ENCODE measurements around the gene ZCRB1.

ZCRB1 gene

DNA sequence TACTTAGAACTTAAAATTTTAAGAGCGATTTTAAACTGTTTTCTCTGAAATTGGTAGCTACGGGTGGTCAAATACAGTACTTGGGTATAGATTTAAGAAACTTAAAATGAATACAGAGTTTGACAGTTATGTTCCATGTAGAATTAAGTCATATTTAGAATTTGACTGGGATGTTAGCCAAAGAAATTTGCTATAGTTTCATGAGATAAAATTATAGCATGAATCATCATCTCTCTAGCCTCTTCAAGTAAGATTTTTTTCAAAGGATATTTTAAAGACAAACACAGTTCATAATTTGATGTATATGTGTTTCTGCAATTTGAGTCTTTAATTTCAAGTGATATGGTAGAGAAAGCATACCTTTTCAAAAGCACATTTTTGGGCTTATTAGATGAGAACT is 41.0 kb downstream of the ZCRB1 start:
- no peaks in the 10 kb centered on the region for H3K9me3 ChIP-seq (ENCODE audit: control insufficient read depth, low read length)
- no peak overlapping the region for H3K4ac ChIP-seq (ENCODE audit: low read depth in 1 of 2, low read length in 2 of 2)
- WGBS, result 92% methylated on average over 2 of the region's 2 CpGs

DNA sequence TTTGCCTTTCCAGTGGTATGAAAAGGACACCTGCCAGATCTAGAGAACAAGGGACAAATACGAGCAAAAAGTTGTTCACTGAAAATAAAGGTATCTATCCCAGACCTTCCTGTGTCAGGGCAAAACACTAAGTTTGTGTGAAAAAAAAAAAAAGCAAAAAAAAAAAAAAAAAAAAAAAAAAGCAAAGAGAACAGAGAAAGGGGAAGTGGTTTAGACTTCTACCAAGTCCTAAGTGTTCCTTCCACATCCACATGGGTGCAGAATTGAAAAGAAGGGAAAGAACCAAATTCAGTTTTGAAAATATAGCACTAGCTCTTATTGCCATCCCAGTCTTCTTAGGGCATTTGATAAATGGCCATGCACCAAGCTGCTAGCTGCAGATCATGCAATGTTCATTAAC is 41.7 kb downstream of the ZCRB1 start:
- Histone ChIP-seq H2BK120ac (ENCODE audit: low read depth, low read length) (no peak overlapping the region), H4K8ac (ENCODE audit: low read length) (no peak overlapping the region), H3K9ac (ENCODE audit: low read length) (no peak overlapping the region), H2BK15ac (ENCODE audit: low read depth, poor library complexity, severe bottlenecking) (no peak overlapping the region), H3K4me2 (ENCODE audit: low read length, poor library complexity, severe bottlenecking) (no peak overlapping the region), H3K27me3 (ENCODE audit: control insufficient read depth in 1 of 2, insufficient read depth in 1 of 2, low read length in 2 of 2) (no peaks in the 10 kb centered on the region), H3K9me3 (ENCODE audit: control insufficient read depth, low read length) (no peaks in the 10 kb centered on the region), H3K4me3 (ENCODE audit: insufficient read depth in 1 of 2, low read depth in 1 of 2, low read length in 2 of 2) (no peak overlapping the region), H4K91ac (ENCODE audit: low read length) (no peak overlapping the region), H3K36me3 (ENCODE audit: control insufficient read depth in 1 of 2, insufficient read depth in 2 of 2, low read depth in 1 of 2, low read length in 2 of 2) (no peaks in the 10 kb centered on the region), H3K23ac (ENCODE audit: low read length in 2 of 2) (no peak overlapping the region), H3K79me1 (replicated peaks; ENCODE audit: low read length, poor library complexity, severe bottlenecking) (no peaks in the 10 kb centered on the region), H2BK5ac (ENCODE audit: low read depth, low read length, poor library complexity, severe bottlenecking) (no peak overlapping the region), H2BK12ac (ENCODE audit: low read length in 2 of 2) (no peak overlapping the region), H3K14ac (ENCODE audit: low read length in 2 of 2) (no peak overlapping the region), H3K4me1 (ENCODE audit: control insufficient read depth, insufficient read depth, low read depth, low read length) (no peaks in the 10 kb centered on the region), H2AFZ (ENCODE audit: low read depth, low read length) (no peak overlapping the region), H3K27ac (ENCODE audit: low read length, poor library complexity, severe bottlenecking) (no peak overlapping the region), H3K4ac (ENCODE audit: low read depth in 1 of 2, low read length in 2 of 2) (no peak overlapping the region), H2AK5ac (ENCODE audit: low read length, severe bottlenecking) (no peak overlapping the region), H3K18ac (ENCODE audit: low read depth in 1 of 2, low read length in 2 of 2) (no peak overlapping the region)
- no peak for DNase-seq
- WGBS, result no CpG with 5 or more reads among the region's 1 CpG

More for the DNA sequence above, 41.0 kb downstream of the ZCRB1 start:
- Histone ChIP-seq H3K14ac (ENCODE audit: low read length in 2 of 2) (no peak overlapping the region), H3K18ac (ENCODE audit: low read depth in 1 of 2, low read length in 2 of 2) (no peak overlapping the region), H3K4me2 (ENCODE audit: low read length, poor library complexity, severe bottlenecking) (no peak overlapping the region), H3K9ac (ENCODE audit: low read length) (no peak overlapping the region), H3K4me3 (ENCODE audit: insufficient read depth in 1 of 2, low read depth in 1 of 2, low read length in 2 of 2) (no peak overlapping the region), H3K79me1 (replicated peaks; ENCODE audit: low read length, poor library complexity, severe bottlenecking) (no peaks in the 10 kb centered on the region), H4K8ac (ENCODE audit: low read length) (no peak overlapping the region), H4K91ac (ENCODE audit: low read length) (no peak overlapping the region), H2AK5ac (ENCODE audit: low read length, severe bottlenecking) (no peak overlapping the region), H3K27ac (ENCODE audit: low read length, poor library complexity, severe bottlenecking) (no peak overlapping the region), H3K27me3 (ENCODE audit: control insufficient read depth in 1 of 2, insufficient read depth in 1 of 2, low read length in 2 of 2) (no peaks in the 10 kb centered on the region), H2AFZ (ENCODE audit: low read depth, low read length) (no peak overlapping the region), H3K23ac (ENCODE audit: low read length in 2 of 2) (no peak overlapping the region), H2BK15ac (ENCODE audit: low read depth, poor library complexity, severe bottlenecking) (no peak overlapping the region), H3K36me3 (ENCODE audit: control insufficient read depth in 1 of 2, insufficient read depth in 2 of 2, low read depth in 1 of 2, low read length in 2 of 2) (no peaks in the 10 kb centered on the region), H3K4me1 (ENCODE audit: control insufficient read depth, insufficient read depth, low read depth, low read length) (no peaks in the 10 kb centered on the region), H2BK5ac (ENCODE audit: low read depth, low read length, poor library complexity, severe bottlenecking) (no peak overlapping the region), H2BK12ac (ENCODE audit: low read length in 2 of 2) (no peak overlapping the region), H2BK120ac (ENCODE audit: low read depth, low read length) (no peak overlapping the region)
- no peak for DNase-seq

GRCh38 chr12:42283739-42284138 is 42.2 kb downstream of the ZCRB1 start:
- no peak overlapping the region for H2AK5ac ChIP-seq (ENCODE audit: low read length, severe bottlenecking)
- no peaks in the 10 kb centered on the region for H3K79me1 ChIP-seq (replicated peaks; ENCODE audit: low read length, poor library complexity, severe bottlenecking)
- H3K36me3 ChIP-seq (ENCODE audit: control insufficient read depth in 1 of 2, insufficient read depth in 2 of 2, low read depth in 1 of 2, low read length in 2 of 2), result no peaks in the 10 kb centered on the region
- no peak overlapping the region for H2BK120ac ChIP-seq (ENCODE audit: low read depth, low read length)
- H3K27me3 ChIP-seq (ENCODE audit: control insufficient read depth in 1 of 2, insufficient read depth in 1 of 2, low read length in 2 of 2), result no peaks in the 10 kb centered on the region
- H4K91ac ChIP-seq (ENCODE audit: low read length), result no peak overlapping the region
- no peak overlapping the region for H2BK15ac ChIP-seq (ENCODE audit: low read depth, poor library complexity, severe bottlenecking)
- H3K4me1 ChIP-seq (ENCODE audit: control insufficient read depth, insufficient read depth, low read depth, low read length), result no peaks in the 10 kb centered on the region
- no peak overlapping the region for H3K14ac ChIP-seq (ENCODE audit: low read length in 2 of 2)
- no peak overlapping the region for H3K18ac ChIP-seq (ENCODE audit: low read depth in 1 of 2, low read length in 2 of 2)
- no peak overlapping the region for H2BK12ac ChIP-seq (ENCODE audit: low read length in 2 of 2)
- H3K4me3 ChIP-seq (ENCODE audit: insufficient read depth in 1 of 2, low read depth in 1 of 2, low read length in 2 of 2), result no peak overlapping the region
- H4K8ac ChIP-seq (ENCODE audit: low read length), result no peak overlapping the region
- H3K9me3 ChIP-seq (ENCODE audit: control insufficient read depth, low read length), result no peaks in the 10 kb centered on the region
- no peak overlapping the region for H3K9ac ChIP-seq (ENCODE audit: low read length)
- no peak overlapping the region for H3K23ac ChIP-seq (ENCODE audit: low read length in 2 of 2)
- no peak for DNase-seq
- no peak overlapping the region for H2AFZ ChIP-seq (ENCODE audit: low read depth, low read length)
- H2BK5ac ChIP-seq (ENCODE audit: low read depth, low read length, poor library complexity, severe bottlenecking), result no peak overlapping the region
- H3K4me2 ChIP-seq (ENCODE audit: low read length, poor library complexity, severe bottlenecking), result no peak overlapping the region
- H3K27ac ChIP-seq (ENCODE audit: low read length, poor library complexity, severe bottlenecking), result no peak overlapping the region
- H3K4ac ChIP-seq (ENCODE audit: low read depth in 1 of 2, low read length in 2 of 2), result no peak overlapping the region

GRCh38 chr12:42282294-42282693 is 43.6 kb downstream of the ZCRB1 start:
- no peak overlapping the region for H2AK5ac ChIP-seq (ENCODE audit: low read length, severe bottlenecking)
- H3K27ac ChIP-seq (ENCODE audit: low read length, poor library complexity, severe bottlenecking), result no peak overlapping the region
- H3K79me1 ChIP-seq (replicated peaks; ENCODE audit: low read length, poor library complexity, severe bottlenecking), result no peaks in the 10 kb centered on the region
- H3K4ac ChIP-seq (ENCODE audit: low read depth in 1 of 2, low read length in 2 of 2), result no peak overlapping the region
- H2BK15ac ChIP-seq (ENCODE audit: low read depth, poor library complexity, severe bottlenecking), result no peak overlapping the region
- 100% methylated on average over 2 of the region's 2 CpGs for WGBS
- H3K23ac ChIP-seq (ENCODE audit: low read length in 2 of 2), result no peak overlapping the region
- no peak overlapping the region for H2BK12ac ChIP-seq (ENCODE audit: low read length in 2 of 2)
- H4K8ac ChIP-seq (ENCODE audit: low read length), result no peak overlapping the region
- H4K91ac ChIP-seq (ENCODE audit: low read length), result no peak overlapping the region
- H3K27me3 ChIP-seq (ENCODE audit: control insufficient read depth in 1 of 2, insufficient read depth in 1 of 2, low read length in 2 of 2), result no peaks in the 10 kb centered on the region
- no peaks in the 10 kb centered on the region for H3K36me3 ChIP-seq (ENCODE audit: control insufficient read depth in 1 of 2, insufficient read depth in 2 of 2, low read depth in 1 of 2, low read length in 2 of 2)
- no peak overlapping the region for H3K4me2 ChIP-seq (ENCODE audit: low read length, poor library complexity, severe bottlenecking)
- H3K18ac ChIP-seq (ENCODE audit: low read depth in 1 of 2, low read length in 2 of 2), result no peak overlapping the region
- H3K4me3 ChIP-seq (ENCODE audit: insufficient read depth in 1 of 2, low read depth in 1 of 2, low read length in 2 of 2), result no peak overlapping the region
- H2BK5ac ChIP-seq (ENCODE audit: low read depth, low read length, poor library complexity, severe bottlenecking), result no peak overlapping the region
- DNase-seq, result no peak
- no peak overlapping the region for H3K9ac ChIP-seq (ENCODE audit: low read length)
- no peak overlapping the region for H2AFZ ChIP-seq (ENCODE audit: low read depth, low read length)
- H2BK120ac ChIP-seq (ENCODE audit: low read depth, low read length), result no peak overlapping the region
- no peaks in the 10 kb centered on the region for H3K9me3 ChIP-seq (ENCODE audit: control insufficient read depth, low read length)
- no peak overlapping the region for H3K14ac ChIP-seq (ENCODE audit: low read length in 2 of 2)
- no peaks in the 10 kb centered on the region for H3K4me1 ChIP-seq (ENCODE audit: control insufficient read depth, insufficient read depth, low read depth, low read length)

All from mesenchymal stem cell (in vitro differentiated cells and primary cell).